Measurements from ENCODE around the gene GOLGA2. TPM values are rescaled to one million over a fixed set of nuclear protein-coding genes. Genes with fewer than 3 reads are reported as not detected.

GOLGA2 gene
- total RNA-seq, 1 experiment from 2014 or later, result 51.0 TPM

- H3K9ac ChIP-seq (ENCODE audit: extremely low read depth, insufficient read length, low read length), result no peak overlapping the region
- Mint-ChIP-seq H3K9me3 (no peaks in the 10 kb centered on the region), H3K4me3 (no peak overlapping the region), H3K27me3 (ENCODE audit: low read depth) (no peaks in the 10 kb centered on the region), H3K4me1 (no peaks in the 10 kb centered on the region; a peak in 1 of 4 replicates), H3K36me3 (ENCODE audit: insufficient read depth in 1 of 3, low read depth in 3 of 3) (peaks cover 11 to 38% (median 30%) of the 10 kb centered on the region in 3 experiments), H3K27ac (no peak overlapping the region)
- no peak overlapping the region for H2AK5ac ChIP-seq (ENCODE audit: insufficient read length, low read length)
- no peak overlapping the region for H4K5ac ChIP-seq (ENCODE audit: insufficient read length, low read depth, low read length)
- H3K79me1 ChIP-seq (ENCODE audit: insufficient read depth, low read depth, low read length, poor library complexity, severe bottlenecking), result no peaks in the 10 kb centered on the region
- H4K91ac ChIP-seq (ENCODE audit: insufficient read length, low read depth, low read length), result no peak overlapping the region
- H3K9me3 ChIP-seq (ENCODE audit: control insufficient read depth, low read depth, low read length), result no peaks in the 10 kb centered on the region
- H2BK20ac ChIP-seq (ENCODE audit: low read depth, low read length, poor library complexity, severe bottlenecking), result no peak overlapping the region
- H2BK12ac ChIP-seq (ENCODE audit: insufficient read length, low read depth, low read length), result no peak overlapping the region
- H2BK120ac ChIP-seq (ENCODE audit: low read depth, low read length, poor library complexity, severe bottlenecking), result no peak overlapping the region
- no peak for TF ChIP-seq CTCF (conservative IDR thresholded peaks at IDR 0.05)
- H3K56ac ChIP-seq (ENCODE audit: insufficient read length, low read depth, low read length), result no peak overlapping the region
- no peak overlapping the region for H3K4me2 ChIP-seq (ENCODE audit: insufficient read depth, insufficient read length, low read length)
- no peak overlapping the region for H3K27ac ChIP-seq (ENCODE audit: insufficient read length, low read depth, low read length)
- H3K23me2 ChIP-seq (ENCODE audit: insufficient read length, low read depth, low read length, poor library complexity, severe bottlenecking), result no peaks in the 10 kb centered on the region
- DNase-seq, result no peak
- H3K4ac ChIP-seq (ENCODE audit: low read depth, low read length), result no peak overlapping the region
- H2BK15ac ChIP-seq (ENCODE audit: low read depth, low read length), result no peak overlapping the region
- H3T11ph ChIP-seq (ENCODE audit: low read length), result no peak overlapping the region
- no peak overlapping the region for H4K8ac ChIP-seq (replicated peaks; ENCODE audit: insufficient read length, low read depth, low read length)
- H3K79me2 ChIP-seq (ENCODE audit: insufficient read depth, low read length), result no peaks in the 10 kb centered on the region
- H2AFZ ChIP-seq (ENCODE audit: low read length), result no peak overlapping the region
- H4K20me1 ChIP-seq (ENCODE audit: control insufficient read depth, insufficient read depth, insufficient read length), result no peaks in the 10 kb centered on the region
- no peaks in the 10 kb centered on the region for H3K4me1 ChIP-seq (ENCODE audit: insufficient read depth, low read length)
- H3K14ac ChIP-seq (ENCODE audit: insufficient read depth, low read length), result no peak overlapping the region
- no CpG with 5 or more reads among the region's 7 CpGs for WGBS (ENCODE audit: extremely low coverage, insufficient read length, low lambda C conversion rate)
- H2BK5ac ChIP-seq (ENCODE audit: insufficient read length, low read length), result no peak overlapping the region
- H3K27me3 ChIP-seq (ENCODE audit: insufficient read depth, low read length), result no peaks in the 10 kb centered on the region
- H3K18ac ChIP-seq (ENCODE audit: insufficient read length, low read depth, low read length), result no peak overlapping the region
- no peak overlapping the region for H3K23ac ChIP-seq (ENCODE audit: insufficient read length, low read depth, low read length)
These were observed 50.9 kb downstream of the GOLGA2 start for GRCh38 chr9:128224877-128225276.
